ENCODE results near the gene STON2. TPM values are rescaled to one million over a fixed set of nuclear protein-coding genes. Genes with fewer than 3 reads are reported as not detected.

Gene STON2
- total RNA-seq, 2 donors from 2014 or later, result 6.6 to 16.6 TPM

GRCh38 chr14:81352413-81352812 is 47.7 kb downstream of the STON2 start:
- no peaks in the 10 kb centered on the region for H3K36me3 ChIP-seq (replicated peaks in 1 of 2; ENCODE audit: insufficient read depth in 1 of 2, low read depth in 2 of 2)
- TF ChIP-seq, protein P1, sequence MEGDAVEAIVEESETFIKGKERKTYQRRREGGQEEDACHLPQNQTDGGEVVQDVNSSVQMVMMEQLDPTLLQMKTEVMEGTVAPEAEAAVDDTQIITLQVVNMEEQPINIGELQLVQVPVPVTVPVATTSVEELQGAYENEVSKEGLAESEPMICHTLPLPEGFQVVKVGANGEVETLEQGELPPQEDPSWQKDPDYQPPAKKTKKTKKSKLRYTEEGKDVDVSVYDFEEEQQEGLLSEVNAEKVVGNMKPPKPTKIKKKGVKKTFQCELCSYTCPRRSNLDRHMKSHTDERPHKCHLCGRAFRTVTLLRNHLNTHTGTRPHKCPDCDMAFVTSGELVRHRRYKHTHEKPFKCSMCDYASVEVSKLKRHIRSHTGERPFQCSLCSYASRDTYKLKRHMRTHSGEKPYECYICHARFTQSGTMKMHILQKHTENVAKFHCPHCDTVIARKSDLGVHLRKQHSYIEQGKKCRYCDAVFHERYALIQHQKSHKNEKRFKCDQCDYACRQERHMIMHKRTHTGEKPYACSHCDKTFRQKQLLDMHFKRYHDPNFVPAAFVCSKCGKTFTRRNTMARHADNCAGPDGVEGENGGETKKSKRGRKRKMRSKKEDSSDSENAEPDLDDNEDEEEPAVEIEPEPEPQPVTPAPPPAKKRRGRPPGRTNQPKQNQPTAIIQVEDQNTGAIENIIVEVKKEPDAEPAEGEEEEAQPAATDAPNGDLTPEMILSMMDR (IDR thresholded peaks at IDR 0.05), result no peak
- no peak for TF ChIP-seq POLR2A (IDR thresholded peaks at IDR 0.05)
- H3K4me3 ChIP-seq, result no peak overlapping the region
- no peaks in the 10 kb centered on the region for H3K4me1 ChIP-seq
- ATAC-seq (no peak), DNase-seq (no peak)
- WGBS, 2 donors, result 64 to 69% methylated on average over 2 of the region's 2 CpGs
- H3K27me3 ChIP-seq, result no peaks in the 10 kb centered on the region
- intact Hi-C loops (cut with DNase I), result no loop called here
- H3K9me3 ChIP-seq, result no peaks in the 10 kb centered on the region
- no peak overlapping the region for H3K27ac ChIP-seq

DNA sequence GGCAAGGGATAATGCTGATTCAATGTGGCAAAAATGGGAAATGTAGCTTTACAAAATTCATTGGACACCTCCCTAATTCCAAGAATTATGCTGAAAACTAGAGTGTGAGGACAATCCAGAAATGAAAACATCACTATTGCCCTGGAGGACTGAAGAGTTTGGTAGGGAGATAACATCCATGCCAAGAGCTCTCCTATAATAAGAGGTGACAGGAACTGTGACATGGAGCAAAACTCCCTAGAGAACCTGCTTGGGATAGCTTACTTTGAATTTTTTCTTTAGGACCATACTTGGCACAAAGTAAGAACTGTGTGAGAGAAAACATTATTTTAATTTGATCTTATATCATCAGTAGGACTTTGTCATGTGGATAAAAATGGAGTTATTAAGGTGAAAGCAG is 48.9 kb downstream of the STON2 start:
- no peaks in the 10 kb centered on the region for H3K4me1 ChIP-seq
- ATAC-seq (no peak), DNase-seq (no peak)
- intact Hi-C loops (cut with DNase I), result no loop called here
- H3K27ac ChIP-seq, result no peak overlapping the region
- TF ChIP-seq, protein P1 (IDR thresholded peaks at IDR 0.05), result no peak
- TF ChIP-seq POLR2A (IDR thresholded peaks at IDR 0.05), result no peak
- H3K4me3 ChIP-seq, result no peak overlapping the region
- no peaks in the 10 kb centered on the region for H3K9me3 ChIP-seq
- no peaks in the 10 kb centered on the region for H3K27me3 ChIP-seq
- no peaks in the 10 kb centered on the region for H3K36me3 ChIP-seq (replicated peaks in 1 of 2; ENCODE audit: insufficient read depth in 1 of 2, low read depth in 2 of 2)

GRCh38 chr14:81350344-81351130 is 49.6 kb downstream of the STON2 start:
- H3K27me3 ChIP-seq, result no peaks in the 10 kb centered on the region
- H3K4me3 ChIP-seq, result no peak overlapping the region
- TF ChIP-seq, protein P1 (IDR thresholded peaks at IDR 0.05), result no peak
- TF ChIP-seq POLR2A (IDR thresholded peaks at IDR 0.05), result no peak
- H3K27ac ChIP-seq, result no peak overlapping the region
- DNase-seq, result no peak
- no peaks in the 10 kb centered on the region for H3K36me3 ChIP-seq (replicated peaks in 1 of 2; ENCODE audit: insufficient read depth in 1 of 2, low read depth in 2 of 2)
- WGBS, 2 donors, result 76 to 83% methylated on average over 5 of the region's 5 CpGs
- no peak for ATAC-seq
- intact Hi-C loops (cut with DNase I), result no loop called here
- no peaks in the 10 kb centered on the region for H3K4me1 ChIP-seq
- H3K9me3 ChIP-seq, result no peaks in the 10 kb centered on the region

DNA sequence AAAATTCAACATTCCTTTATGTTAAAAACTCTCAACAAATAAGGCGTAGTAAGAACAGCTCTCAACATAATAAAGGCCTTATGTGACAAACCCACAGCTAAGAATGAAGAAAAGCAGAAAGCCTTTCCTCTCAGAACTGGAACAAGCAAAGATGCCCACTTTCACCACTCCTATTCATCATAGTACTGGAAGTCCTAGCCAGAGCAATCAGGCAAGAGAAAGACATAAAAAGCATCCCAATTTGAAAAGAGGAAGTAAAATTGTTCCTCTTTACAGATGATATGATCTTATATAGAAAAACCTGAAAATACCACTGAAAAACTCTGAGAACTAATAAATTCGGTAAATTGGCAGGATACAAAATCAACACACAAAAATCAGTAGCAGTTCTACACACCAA is 52.1 kb downstream of the STON2 start:
- Histone ChIP-seq H3K4me1 (no peaks in the 10 kb centered on the region), H3K9me3 (no peaks in the 10 kb centered on the region), H3K27me3 (no peaks in the 10 kb centered on the region), H3K4me3 (no peak overlapping the region), H3K36me3 (replicated peaks in 1 of 2; ENCODE audit: insufficient read depth in 1 of 2, low read depth in 2 of 2) (no peaks in the 10 kb centered on the region), H3K27ac (no peak overlapping the region)
- 75 to 90% methylated on average over 2 of the region's 2 CpGs for WGBS, 2 donors
- ATAC-seq (no peak), DNase-seq (no peak)
- TF ChIP-seq, protein P1 (IDR thresholded peaks at IDR 0.05), result no peak
- no peak for TF ChIP-seq POLR2A (IDR thresholded peaks at IDR 0.05)
- intact Hi-C loops (cut with DNase I), result no loop called here

- H3K36me3 ChIP-seq (replicated peaks in 1 of 2; ENCODE audit: insufficient read depth in 1 of 2, low read depth in 2 of 2), result no peaks in the 10 kb centered on the region
- no peak overlapping the region for H3K27ac ChIP-seq
- no peaks in the 10 kb centered on the region for H3K27me3 ChIP-seq
- H3K4me1 ChIP-seq, result no peaks in the 10 kb centered on the region
- 96 to 97% methylated on average over 2 of the region's 2 CpGs for WGBS, 2 donors
- H3K9me3 ChIP-seq, result no peaks in the 10 kb centered on the region
- H3K4me3 ChIP-seq, result no peak overlapping the region
- ATAC-seq (no peak), DNase-seq (no peak)
- intact Hi-C loops (cut with DNase I), result no loop called here
- TF ChIP-seq, protein P1 (IDR thresholded peaks at IDR 0.05), result no peak
- no peak for TF ChIP-seq POLR2A (IDR thresholded peaks at IDR 0.05)
These were observed 54.3 kb downstream of the STON2 start for GRCh38 chr14:81345781-81346180.

Measured in body of pancreas (tissue), 4 donors.